HepG2 (cell line): ENCODE results near the gene CELF5. TPM values are rescaled to one million over a fixed set of nuclear protein-coding genes. Genes with fewer than 3 reads are reported as not detected.

Experiments
- FOXA3 ChIP-seq: IDR thresholded peaks from 2 replicates; pipeline ENCODE4 v1.6.1; 2016; ENCODE audit warnings: missing genetic modification reagents, missing compliant biosample characterization
- HDAC1 ChIP-seq: sonication (generic); formaldehyde crosslinking; IDR thresholded peaks from 2 replicates; pipeline ENCODE4 v1.5.1; 2020; ENCODE audit warnings: mild to moderate bottlenecking, missing genetic modification reagents
- HNRNPK ChIP-seq: fragments of 200-400 bp; formaldehyde crosslinking; IDR thresholded peaks from 2 replicates; pipeline ENCODE4 v1.6.1; 2018; ENCODE audit warnings: low read length, low read depth, moderate library complexity, mild to moderate bottlenecking; ENCODE audit not compliant: poor library complexity, severe bottlenecking
- MYC ChIP-seq: sonication (generic); formaldehyde crosslinking; IDR thresholded peaks from 2 replicates; pipeline ENCODE4 v1.9.0; 2021; ENCODE audit warnings: missing genetic modification reagents, borderline replicate concordance
- NFE2L2 ChIP-seq: fragments of 150-350 bp; IDR thresholded peaks from 2 replicates; pipeline ENCODE4 v1.6.1; 2014; ENCODE audit warnings: low read length
- PBX2 ChIP-seq: IDR thresholded peaks from 2 replicates; pipeline ENCODE4 v1.6.1; 2016; ENCODE audit warnings: control low read depth
- PRDM10 ChIP-seq: sonication (generic); formaldehyde crosslinking; IDR thresholded peaks from 2 replicates; pipeline ENCODE4 v1.4.0; 2020; ENCODE audit warnings: low read depth, missing genetic modification reagents
- SNAI1 ChIP-seq: sonication (generic); formaldehyde crosslinking; IDR thresholded peaks from 2 replicates; pipeline ENCODE4 v1.5.0; 2020; ENCODE audit warnings: mild to moderate bottlenecking, missing genetic modification reagents, borderline replicate concordance
- SNAPC4 ChIP-seq: sonication (generic); formaldehyde crosslinking; IDR thresholded peaks from 2 replicates; pipeline ENCODE4 v1.4.0; 2020; ENCODE audit warnings: mild to moderate bottlenecking, missing genetic modification reagents
- SNAPC5 ChIP-seq: sonication (generic); formaldehyde crosslinking; IDR thresholded peaks from 2 replicates; pipeline ENCODE4 v1.8.1; 2023; ENCODE audit warnings: mild to moderate bottlenecking, missing genetic modification reagents, borderline replicate concordance
- TEF ChIP-seq: sonication (generic); formaldehyde crosslinking; IDR thresholded peaks from 2 replicates; pipeline ENCODE4 v1.5.0; 2020; ENCODE audit warnings: missing genetic modification reagents
- ZNF3 ChIP-seq: IDR thresholded peaks from 2 replicates; pipeline ENCODE4 v1.7.0; 2017; ENCODE audit warnings: inconsistent platforms
- ZNF644 ChIP-seq: IDR thresholded peaks from 2 replicates; pipeline ENCODE4 v1.6.1; 2016; ENCODE audit warnings: low read depth
- ZNF768 ChIP-seq: sonication (generic); formaldehyde crosslinking; IDR thresholded peaks from 2 replicates; pipeline ENCODE4 v1.4.0; 2020; ENCODE audit warnings: missing genetic modification reagents
- ZNF775 ChIP-seq: sonication (generic); formaldehyde crosslinking; IDR thresholded peaks from 2 replicates; pipeline ENCODE4 v1.4.0; 2020; ENCODE audit warnings: missing genetic modification reagents, mild to moderate bottlenecking, moderate library complexity, borderline replicate concordance
- ZSCAN22 ChIP-seq: sonication (generic); formaldehyde crosslinking; IDR thresholded peaks from 2 replicates; pipeline ENCODE4 v1.4.0; 2020; ENCODE audit warnings: mild to moderate bottlenecking, missing genetic modification reagents
- polyA plus RNA-seq, 8 experiments: library from polyadenylated mRNA; depleted of rRNA in 3 of 8; stranded (reverse) in 7 of 8; unstranded in 1 of 8; fragments of >200 nt; fragmentation: Illumina TruSeq in 4 of 8; extraction: Trizol in 4 of 8; gene quantifications; 2 replicates each; pipeline versions ENCODE4 v1.2.1 to v1.2.3, GENCODE V29; 2011 to 2016; ENCODE audit warnings: low read depth in 4 of 8, missing spikeins in 1 of 8, mixed read lengths in 1 of 8; ENCODE audit not compliant: insufficient read depth in 1 of 8
- total RNA-seq, 5 experiments: library from RNA; depleted of rRNA; stranded (reverse); fragments of >200 nt; fragmentation: Illumina TruSeq; extraction: Trizol; gene quantifications; 2 replicates each; pipeline ENCODE4 v1.2.3, GENCODE V29; 2016; ENCODE audit warnings: low read depth in 1 of 5
- TF ChIP-seq, protein P1 (sequence below): sonication (generic); formaldehyde crosslinking; IDR thresholded peaks from 2 replicates; pipeline ENCODE4 v1.8.1; 2023; ENCODE audit warnings: mild to moderate bottlenecking, missing genetic modification reagents

The CELF5 gene
- total and polyA plus RNA-seq, 2 of the 13 experiments (the other 11 are each of a cell fraction or from before 2014, with no cell fraction given) = 0.31 to 0.84 TPM

- TF ChIP-seq SNAPC4 (CRISPR knock-in tag) (0 out of 2 replicates have a peak, but pooled peaks have one; percentile 40), SNAPC5 (no peak), HDAC1 (peak; percentile 45), NFE2L2 (no peak), ZNF768 (no peak), TEF (CRISPR knock-in tag) (no peak), HNRNPK (no peak), ZNF644 (CRISPR knock-in tag) (no peak), PBX2 (no peak), PRDM10 (CRISPR knock-in tag) (no peak; the same call in 1 of the 2 replicates), FOXA3 (CRISPR knock-in tag) (peak; percentile 36; the same call in 1 of the 2 replicates), ZNF3 (CRISPR knock-in tag) (no peak), ZSCAN22 (no peak), SNAI1 (CRISPR knock-in tag) (no peak), ZNF775 (CRISPR knock-in tag) (no peak), MYC (CRISPR knock-in tag) (peak; percentile 82; the same call in 1 of the 2 replicates)
- TF ChIP-seq, protein P1, sequence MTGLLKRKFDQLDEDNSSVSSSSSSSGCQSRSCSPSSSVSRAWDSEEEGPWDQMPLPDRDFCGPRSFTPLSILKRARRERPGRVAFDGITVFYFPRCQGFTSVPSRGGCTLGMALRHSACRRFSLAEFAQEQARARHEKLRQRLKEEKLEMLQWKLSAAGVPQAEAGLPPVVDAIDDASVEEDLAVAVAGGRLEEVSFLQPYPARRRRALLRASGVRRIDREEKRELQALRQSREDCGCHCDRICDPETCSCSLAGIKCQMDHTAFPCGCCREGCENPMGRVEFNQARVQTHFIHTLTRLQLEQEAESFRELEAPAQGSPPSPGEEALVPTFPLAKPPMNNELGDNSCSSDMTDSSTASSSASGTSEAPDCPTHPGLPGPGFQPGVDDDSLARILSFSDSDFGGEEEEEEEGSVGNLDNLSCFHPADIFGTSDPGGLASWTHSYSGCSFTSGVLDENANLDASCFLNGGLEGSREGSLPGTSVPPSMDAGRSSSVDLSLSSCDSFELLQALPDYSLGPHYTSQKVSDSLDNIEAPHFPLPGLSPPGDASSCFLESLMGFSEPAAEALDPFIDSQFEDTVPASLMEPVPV (CRISPR knock-in tag) = no peak
These were observed 38.9 kb upstream of the CELF5 start, which contains the start of gene NCLN (continued) for GRCh38 chr19:3185461-3186159.
